GM23338 (cell line): Measurements from ENCODE around the gene ABO. TPM values are rescaled to one million over a fixed set of nuclear protein-coding genes. Genes with fewer than 3 reads are reported as not detected.

Experiments
- ATAC-seq: fragments of 200-7000 bp; cut with Tn5 transposase; 3 replicates; pipeline ENCODE4 v1.9.1; 2020
- DNase-seq: peaks from one replicate; pipeline ENCODE4 v3.0.0-alpha.2; 2015; ENCODE audit warnings: low spot score
- H2AFZ ChIP-seq: fragments of 200-600 bp; sonication (generic); 2 replicates; pipeline ENCODE4 v1.8.0; 2016; ENCODE audit warnings: antibody characterized with exemption, mild to moderate bottlenecking, moderate library complexity
- H3F3A ChIP-seq: fragments of 200-600 bp; sonication (generic); replicated peaks from 2 replicates; pipeline ENCODE4 v1.8.0; 2017; ENCODE audit warnings: antibody characterized with exemption, mixed run types, low read depth
- H3K27ac ChIP-seq: fragments of 200-600 bp; sonication (generic); 2 replicates; pipeline ENCODE4 v1.6.1; 2016; ENCODE audit warnings: low read depth
- H3K27me3 ChIP-seq: fragments of 200-600 bp; sonication (generic); 2 replicates; pipeline ENCODE4 v1.8.0; 2016; ENCODE audit warnings: mild to moderate bottlenecking, mixed run types, moderate library complexity; ENCODE audit not compliant: insufficient read depth
- H3K36me3 ChIP-seq: fragments of 200-600 bp; sonication (generic); 2 replicates; pipeline ENCODE4 v1.8.0; 2016; ENCODE audit warnings: mild to moderate bottlenecking; ENCODE audit not compliant: insufficient read depth
- H3K4me1 ChIP-seq: fragments of 200-600 bp; sonication (generic); 2 replicates; pipeline ENCODE4 v1.8.0; 2016; ENCODE audit warnings: mild to moderate bottlenecking, moderate library complexity; ENCODE audit not compliant: insufficient read depth
- H3K4me2 ChIP-seq: fragments of 200-600 bp; sonication (generic); 2 replicates; pipeline ENCODE4 v1.7.1; 2017; ENCODE audit warnings: mixed run types
- H3K4me3 ChIP-seq: fragments of 200-600 bp; sonication (generic); 2 replicates; pipeline ENCODE4 v1.6.1; 2016; ENCODE audit warnings: mixed run types
- H3K79me2 ChIP-seq: fragments of 200-600 bp; sonication (generic); replicated peaks from 2 replicates; pipeline ENCODE4 v1.8.0; 2017; ENCODE audit warnings: mild to moderate bottlenecking; ENCODE audit not compliant: insufficient read depth
- H3K9me2 ChIP-seq: fragments of 200-600 bp; sonication (generic); 2 replicates; pipeline ENCODE4 v1.8.0; 2017; ENCODE audit not compliant: insufficient read depth
- H4K20me1 ChIP-seq: fragments of 200-600 bp; sonication (generic); replicated peaks from 2 replicates; pipeline ENCODE4 v1.8.0; 2017; ENCODE audit warnings: mild to moderate bottlenecking; ENCODE audit not compliant: insufficient read depth
- H3K27ac Mint-ChIP-seq: 2 replicates; pipeline ENCODE4 v1.8.0; 2020; ENCODE audit warnings: inconsistent platforms, mild to moderate bottlenecking, moderate library complexity, mixed read lengths
- H3K27me3 Mint-ChIP-seq: 3 replicates; pipeline ENCODE4 v1.8.0; 2022; ENCODE audit warnings: low read depth, mild to moderate bottlenecking, moderate library complexity, mixed read lengths, inconsistent platforms; ENCODE audit not compliant: insufficient read depth, poor library complexity
- H3K36me3 Mint-ChIP-seq: 3 replicates; pipeline ENCODE4 v1.8.0; 2021; ENCODE audit warnings: low read depth, mild to moderate bottlenecking, inconsistent platforms, moderate library complexity, mixed read lengths
- H3K4me1 Mint-ChIP-seq: 3 replicates; pipeline ENCODE4 v1.8.0; 2020; ENCODE audit warnings: mild to moderate bottlenecking, inconsistent platforms, mixed read lengths
- H3K4me3 Mint-ChIP-seq: 3 replicates; pipeline ENCODE4 v1.8.0; 2021; ENCODE audit warnings: moderate library complexity, mild to moderate bottlenecking, inconsistent platforms, mixed read lengths
- H3K9me3 Mint-ChIP-seq: 3 replicates; pipeline ENCODE4 v1.8.0; 2020; ENCODE audit warnings: moderate library complexity, mild to moderate bottlenecking, inconsistent platforms, mixed read lengths
- CREB1 ChIP-seq: fragments of 250-450 bp; sonication (Bioruptor Pico); IDR thresholded peaks from 2 replicates; pipeline ENCODE4 v1.5.0; 2020; ENCODE audit warnings: low read depth, mild to moderate bottlenecking, moderate library complexity
- CTCF ChIP-seq, 2 experiments: fragments of 200-600 bp in 1 of 2; sonication (generic) in 1 of 2; conservative IDR thresholded peaks; 2 replicates each; pipeline versions ENCODE4 v1.5.1 to v1.6.1; 2016 to 2017; ENCODE audit warnings: antibody characterized with exemption in 2 of 2, low read depth in 2 of 2, mild to moderate bottlenecking in 2 of 2, moderate library complexity in 1 of 2
- EZH2 ChIP-seq: fragments of 200-600 bp; sonication (generic); IDR thresholded peaks from one replicate; pipeline ENCODE4 v1.8.0; 2017; ENCODE audit warnings: antibody characterized with exemption, mild to moderate bottlenecking, low read depth; ENCODE audit not compliant: unreplicated experiment
- EZH2phosphoT487 ChIP-seq: fragments of 200-600 bp; sonication (generic); IDR thresholded peaks from one replicate; pipeline ENCODE4 v1.8.1; 2018; ENCODE audit warnings: antibody characterized with exemption; ENCODE audit not compliant: unreplicated experiment
- JUNB ChIP-seq: IDR thresholded peaks from one replicate; pipeline ENCODE4 v1.6.1; 2016; ENCODE audit warnings: antibody characterized with exemption; ENCODE audit not compliant: unreplicated experiment
- NANOG ChIP-seq: IDR thresholded peaks from 2 replicates; pipeline ENCODE4 v1.6.1; 2016; ENCODE audit warnings: antibody characterized with exemption, borderline replicate concordance
- POLR2AphosphoS5 ChIP-seq: IDR thresholded peaks from 2 replicates; pipeline ENCODE4 v1.6.1; 2016; ENCODE audit warnings: antibody characterized with exemption, low read depth
- REST ChIP-seq: IDR thresholded peaks from one replicate; pipeline ENCODE4 v1.6.1; 2018; ENCODE audit warnings: antibody characterized with exemption; ENCODE audit not compliant: unreplicated experiment
- STAT1 ChIP-seq: IDR thresholded peaks from one replicate; pipeline ENCODE4 v1.6.1; 2016; ENCODE audit warnings: antibody characterized with exemption; ENCODE audit not compliant: unreplicated experiment
- ZNF114 ChIP-seq: fragments of 250-450 bp; sonication (Bioruptor Pico); IDR thresholded peaks from 2 replicates; pipeline ENCODE4 v1.5.0; 2020; ENCODE audit warnings: mild to moderate bottlenecking, moderate library complexity
- ZNF331 ChIP-seq: fragments of 250-450 bp; sonication (Bioruptor Pico); IDR thresholded peaks from 2 replicates; pipeline ENCODE4 v1.5.0; 2020; ENCODE audit warnings: low read depth, mild to moderate bottlenecking, moderate library complexity
- ZNF462 ChIP-seq: fragments of 250-450 bp; sonication (Bioruptor Pico); IDR thresholded peaks from 2 replicates; pipeline ENCODE4 v1.5.0; 2020; ENCODE audit warnings: mild to moderate bottlenecking, moderate library complexity
- polyA plus RNA-seq: library from polyadenylated mRNA; unstranded; fragments of >200 nt; fragmentation: Nextera tagmentation; extraction: Ambion mirVana; gene quantifications from 2 replicates; pipeline ENCODE4 v1.2.1, GENCODE V29; 2016
- total RNA-seq: library from RNA; depleted of rRNA; stranded (reverse); fragments of >200 nt; shearing (Covaris generic); gene quantifications from 2 replicates; pipeline ENCODE4 v1.2.3, GENCODE V29; 2014
- TF ChIP-seq, protein P1 (sequence below): IDR thresholded peaks from 2 replicates; pipeline ENCODE4 v1.6.1; 2016; ENCODE audit warnings: antibody characterized with exemption

The ABO gene
- total and polyA plus RNA-seq, 2 experiments from 2014 or later: 0.28 to 0.34 TPM

- no peak overlapping the region for H2AFZ ChIP-seq
- no peaks in the 10 kb centered on the region for H3F3A ChIP-seq
- Mint-ChIP-seq H3K27ac (no peak overlapping the region), H3K27me3 (no peaks in the 10 kb centered on the region), H3K4me3 (no peak overlapping the region), H3K9me3 (peaks cover 5% of the 10 kb centered on the region; the same call in 2 of the 3 replicates), H3K36me3 (no peaks in the 10 kb centered on the region), H3K4me1 (no peaks in the 10 kb centered on the region)
- TF ChIP-seq POLR2AphosphoS5: no peak
- no peak for TF ChIP-seq CREB1 (CRISPR knock-in tag)
- TF ChIP-seq CTCF (conservative IDR thresholded peaks at IDR 0.05; ENCODE audit: low read depth in 2 of 2): no peak
- TF ChIP-seq ZNF114 (CRISPR knock-in tag): no peak
- no peak for TF ChIP-seq EZH2phosphoT487
- no peak for TF ChIP-seq ZNF331 (CRISPR knock-in tag)
- no peak for TF ChIP-seq JUNB
- TF ChIP-seq ZNF462 (CRISPR knock-in tag): no peak
- no peak for TF ChIP-seq NANOG
- TF ChIP-seq, protein P1, sequence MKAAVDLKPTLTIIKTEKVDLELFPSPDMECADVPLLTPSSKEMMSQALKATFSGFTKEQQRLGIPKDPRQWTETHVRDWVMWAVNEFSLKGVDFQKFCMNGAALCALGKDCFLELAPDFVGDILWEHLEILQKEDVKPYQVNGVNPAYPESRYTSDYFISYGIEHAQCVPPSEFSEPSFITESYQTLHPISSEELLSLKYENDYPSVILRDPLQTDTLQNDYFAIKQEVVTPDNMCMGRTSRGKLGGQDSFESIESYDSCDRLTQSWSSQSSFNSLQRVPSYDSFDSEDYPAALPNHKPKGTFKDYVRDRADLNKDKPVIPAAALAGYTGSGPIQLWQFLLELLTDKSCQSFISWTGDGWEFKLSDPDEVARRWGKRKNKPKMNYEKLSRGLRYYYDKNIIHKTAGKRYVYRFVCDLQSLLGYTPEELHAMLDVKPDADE: no peak
- no peak for TF ChIP-seq EZH2
- TF ChIP-seq REST: no peak
- TF ChIP-seq STAT1: no peak
- DNase-seq (no peak), ATAC-seq (no peak)
- H4K20me1 ChIP-seq: no peaks in the 10 kb centered on the region
- no peak overlapping the region for H3K27ac ChIP-seq
- no peaks in the 10 kb centered on the region for H3K4me1 ChIP-seq
- 0 out of 2 replicates have a peak, but pooled peaks cover 3% of the 10 kb centered on the region for H3K9me2 ChIP-seq
- no peak overlapping the region for H3K4me2 ChIP-seq
- H3K27me3 ChIP-seq: no peaks in the 10 kb centered on the region
- no peaks in the 10 kb centered on the region for H3K79me2 ChIP-seq
- no peak overlapping the region for H3K4me3 ChIP-seq
- H3K36me3 ChIP-seq: no peaks in the 10 kb centered on the region
Measured at GRCh38 chr9:133304158-133304470, 29.1 kb upstream of the ABO start.
